ENCODE results near the gene MYO1B.
A peak's percentile ranks its signal among the peaks of the same experiment; 100 is the strongest.

Gene MYO1B

GRCh38 chr2:191246820-191247380, 1.7 kb downstream of the MYO1B start:
- Histone ChIP-seq H3K9ac (ENCODE audit: insufficient read length) (peak overlapping the region; percentile 78), H3K36me3 (ENCODE audit: insufficient read depth, low read length) (no peaks in the 10 kb centered on the region), H3K9me3 (ENCODE audit: low read depth, low read length) (no peaks in the 10 kb centered on the region), H3K4me3 (peak overlapping the region; percentile 99), H3K27ac (no peak overlapping the region)
- no peak for TF ChIP-seq FOXP2 (optimal IDR thresholded peaks at IDR 0.05; ENCODE audit: control extremely low read depth, extremely low read length, insufficient read depth)
- no peak for TF ChIP-seq EZH2 (IDR thresholded peaks at IDR 0.05)
- TF ChIP-seq POLR2AphosphoS5 (IDR thresholded peaks at IDR 0.05; ENCODE audit: borderline replicate concordance, low read depth, low read length) = no peak
- no peak for DNase-seq (ENCODE audit: low read depth, low spot score)

- Histone ChIP-seq H3K4me3 (peak overlapping the region; percentile 99; the same call in 1 of the 2 replicates), H3K9ac (ENCODE audit: insufficient read length) (no peak overlapping the region), H3K27ac (no peak overlapping the region), H3K36me3 (ENCODE audit: insufficient read depth, low read length) (no peaks in the 10 kb centered on the region), H3K9me3 (ENCODE audit: low read depth, low read length) (no peaks in the 10 kb centered on the region)
- DNase-seq (ENCODE audit: low read depth, low spot score) = no peak
- TF ChIP-seq FOXP2 (optimal IDR thresholded peaks at IDR 0.05; ENCODE audit: control extremely low read depth, extremely low read length, insufficient read depth) (no peak), POLR2AphosphoS5 (IDR thresholded peaks at IDR 0.05; ENCODE audit: borderline replicate concordance, low read depth, low read length) (no peak), EZH2 (IDR thresholded peaks at IDR 0.05) (no peak)
These were observed 2.3 kb downstream of the MYO1B start for GRCh38 chr2:191247381-191248057.

- no peaks in the 10 kb centered on the region for H3K36me3 ChIP-seq (ENCODE audit: insufficient read depth, low read length)
- TF ChIP-seq FOXP2 (optimal IDR thresholded peaks at IDR 0.05; ENCODE audit: control extremely low read depth, extremely low read length, insufficient read depth) (no peak), POLR2AphosphoS5 (IDR thresholded peaks at IDR 0.05; ENCODE audit: borderline replicate concordance, low read depth, low read length) (no peak), EZH2 (IDR thresholded peaks at IDR 0.05) (no peak)
- no peak for DNase-seq (ENCODE audit: low read depth, low spot score)
- H3K27ac ChIP-seq = no peak overlapping the region
- no peak overlapping the region for H3K4me3 ChIP-seq
- H3K9ac ChIP-seq (ENCODE audit: insufficient read length) = no peak overlapping the region
- H3K9me3 ChIP-seq (ENCODE audit: low read depth, low read length) = no peaks in the 10 kb centered on the region
These were observed 4.1 kb downstream of the MYO1B start for GRCh38 chr2:191249156-191249813.

- no peak overlapping the region for H3K27ac ChIP-seq
- TF ChIP-seq EZH2 (IDR thresholded peaks at IDR 0.05) = no peak
- no peak for TF ChIP-seq POLR2AphosphoS5 (IDR thresholded peaks at IDR 0.05; ENCODE audit: borderline replicate concordance, low read depth, low read length)
- no peak for TF ChIP-seq FOXP2 (optimal IDR thresholded peaks at IDR 0.05; ENCODE audit: control extremely low read depth, extremely low read length, insufficient read depth)
- H3K9ac ChIP-seq (ENCODE audit: insufficient read length) = no peak overlapping the region
- no peaks in the 10 kb centered on the region for H3K36me3 ChIP-seq (ENCODE audit: insufficient read depth, low read length)
- no peaks in the 10 kb centered on the region for H3K9me3 ChIP-seq (ENCODE audit: low read depth, low read length)
- H3K4me3 ChIP-seq = no peak overlapping the region
- no peak for DNase-seq (ENCODE audit: low read depth, low spot score)
These were observed 5.2 kb downstream of the MYO1B start for GRCh38 chr2:191250400-191250799.

GRCh38 chr2:191250986-191251385, 5.8 kb downstream of the MYO1B start:
- no peak overlapping the region for H3K9ac ChIP-seq (ENCODE audit: insufficient read length)
- H3K36me3 ChIP-seq (ENCODE audit: insufficient read depth, low read length) = no peaks in the 10 kb centered on the region
- H3K27ac ChIP-seq = no peak overlapping the region
- no peak for DNase-seq (ENCODE audit: low read depth, low spot score)
- no peak for TF ChIP-seq FOXP2 (optimal IDR thresholded peaks at IDR 0.05; ENCODE audit: control extremely low read depth, extremely low read length, insufficient read depth)
- no peak for TF ChIP-seq EZH2 (IDR thresholded peaks at IDR 0.05)
- no peak for TF ChIP-seq POLR2AphosphoS5 (IDR thresholded peaks at IDR 0.05; ENCODE audit: borderline replicate concordance, low read depth, low read length)
- H3K4me3 ChIP-seq = no peak overlapping the region
- no peaks in the 10 kb centered on the region for H3K9me3 ChIP-seq (ENCODE audit: low read depth, low read length)

- no peaks in the 10 kb centered on the region for H3K36me3 ChIP-seq (ENCODE audit: insufficient read depth, low read length)
- no peaks in the 10 kb centered on the region for H3K9me3 ChIP-seq (ENCODE audit: low read depth, low read length)
- TF ChIP-seq FOXP2 (optimal IDR thresholded peaks at IDR 0.05; ENCODE audit: control extremely low read depth, extremely low read length, insufficient read depth) = no peak
- TF ChIP-seq EZH2 (IDR thresholded peaks at IDR 0.05) = no peak
- TF ChIP-seq POLR2AphosphoS5 (IDR thresholded peaks at IDR 0.05; ENCODE audit: borderline replicate concordance, low read depth, low read length) = no peak
- no peak overlapping the region for H3K27ac ChIP-seq
- DNase-seq (ENCODE audit: low read depth, low spot score) = no peak
- H3K4me3 ChIP-seq = no peak overlapping the region
- no peak overlapping the region for H3K9ac ChIP-seq (ENCODE audit: insufficient read length)
These were observed 7.5 kb downstream of the MYO1B start for GRCh38 chr2:191252699-191253098.

GRCh38 chr2:191253476-191253875, 8.3 kb downstream of the MYO1B start:
- H3K36me3 ChIP-seq (ENCODE audit: insufficient read depth, low read length) = no peaks in the 10 kb centered on the region
- H3K4me3 ChIP-seq = no peak overlapping the region
- no peak overlapping the region for H3K9ac ChIP-seq (ENCODE audit: insufficient read length)
- DNase-seq (ENCODE audit: low read depth, low spot score) = no peak
- no peaks in the 10 kb centered on the region for H3K9me3 ChIP-seq (ENCODE audit: low read depth, low read length)
- H3K27ac ChIP-seq = no peak overlapping the region
- TF ChIP-seq EZH2 (IDR thresholded peaks at IDR 0.05) (no peak), POLR2AphosphoS5 (IDR thresholded peaks at IDR 0.05; ENCODE audit: borderline replicate concordance, low read depth, low read length) (no peak), FOXP2 (optimal IDR thresholded peaks at IDR 0.05; ENCODE audit: control extremely low read depth, extremely low read length, insufficient read depth) (no peak)

- Histone ChIP-seq H3K9ac (ENCODE audit: insufficient read length) (no peak overlapping the region), H3K9me3 (ENCODE audit: low read depth, low read length) (no peaks in the 10 kb centered on the region), H3K4me3 (no peak overlapping the region), H3K27ac (no peak overlapping the region), H3K36me3 (ENCODE audit: insufficient read depth, low read length) (no peaks in the 10 kb centered on the region)
- no peak for DNase-seq (ENCODE audit: low read depth, low spot score)
- TF ChIP-seq EZH2 (IDR thresholded peaks at IDR 0.05) = no peak
- TF ChIP-seq FOXP2 (optimal IDR thresholded peaks at IDR 0.05; ENCODE audit: control extremely low read depth, extremely low read length, insufficient read depth) = no peak
- TF ChIP-seq POLR2AphosphoS5 (IDR thresholded peaks at IDR 0.05; ENCODE audit: borderline replicate concordance, low read depth, low read length) = no peak
These were observed 10.1 kb downstream of the MYO1B start for GRCh38 chr2:191255271-191255670.
